ENCODE measurements around the gene RANBP17.

- TF ChIP-seq SPI1 (IDR thresholded peaks at IDR 0.05; ENCODE audit: borderline replicate concordance, low read depth) (no peak), CTCF (IDR thresholded peaks at IDR 0.05; ENCODE audit: insufficient read depth, low read length) (no peak)
These were observed 280.8 kb downstream of the RANBP17 start for GRCh38 chr5:171142617-171143016.

Measured in HL-60 (cell line).